Kidney epithelial cell (primary cell): ENCODE results near the gene PHF2. TPM values are rescaled to one million over a fixed set of nuclear protein-coding genes. Genes with fewer than 3 reads are reported as not detected.

Experiments
- DNase-seq: peaks from one replicate; pipeline ENCODE4 v3.0.0-alpha.2; 2010; ENCODE audit warnings: low read depth
- H3K27me3 ChIP-seq: 2 replicates; pipeline ENCODE4 v1.6.0; 2011; ENCODE audit warnings: low read length; ENCODE audit not compliant: control insufficient read depth, insufficient read depth
- H3K36me3 ChIP-seq: 2 replicates; pipeline ENCODE4 v1.5.1; 2011; ENCODE audit warnings: low read length; ENCODE audit not compliant: control insufficient read depth, insufficient read depth
- H3K4me3 ChIP-seq: 2 replicates; pipeline ENCODE4 v1.5.1; 2011; ENCODE audit warnings: low read depth, mild to moderate bottlenecking, control low read depth, low read length
- CTCF ChIP-seq: IDR thresholded peaks from 2 replicates; pipeline ENCODE4 v1.5.1; 2011; ENCODE audit warnings: mild to moderate bottlenecking, moderate library complexity, low read length, control low read depth, inconsistent platforms; ENCODE audit not compliant: insufficient read depth, poor library complexity, severe bottlenecking
- total RNA-seq: library from RNA; depleted of rRNA; stranded (reverse); fragments of >200 nt; gene quantifications from 2 replicates; pipeline ENCODE4 v1.2.3, GENCODE V29; 2015

The PHF2 gene
- total RNA-seq, 1 donor from 2014 or later, result 20.4 TPM

GRCh38 chr9:93540305-93540704 lies 36.1 kb upstream of the PHF2 start:
- TF ChIP-seq CTCF, result no peak
- H3K4me3 ChIP-seq, result no peak overlapping the region
- H3K27me3 ChIP-seq, result no peaks in the 10 kb centered on the region
- peaks cover 8% of the 10 kb centered on the region for H3K36me3 ChIP-seq
- DNase-seq, result no peak

- TF ChIP-seq CTCF, result no peak
- H3K36me3 ChIP-seq, result peaks cover 8% of the 10 kb centered on the region
Observed at GRCh38 chr9:93541005-93541404, 35.4 kb upstream of the PHF2 start.

GRCh38 chr9:93541581-93542349 lies 34.6 kb upstream of the PHF2 start:
- Histone ChIP-seq H3K36me3 (peaks cover 10% of the 10 kb centered on the region), H3K27me3 (no peaks in the 10 kb centered on the region), H3K4me3 (no peak overlapping the region)
- no peak for DNase-seq
- no peak for TF ChIP-seq CTCF

More at GRCh38 chr9:93541005-93541404, 35.4 kb upstream of the PHF2 start:
- Histone ChIP-seq H3K27me3 (no peaks in the 10 kb centered on the region), H3K4me3 (no peak overlapping the region)
- DNase-seq, result no peak

GRCh38 chr9:93543117-93543516 lies 33.3 kb upstream of the PHF2 start:
- Histone ChIP-seq H3K27me3 (no peaks in the 10 kb centered on the region), H3K4me3 (no peak overlapping the region), H3K36me3 (peaks cover 10% of the 10 kb centered on the region)
- no peak for DNase-seq
- TF ChIP-seq CTCF, result no peak

GRCh38 chr9:93546356-93546755 lies 30.0 kb upstream of the PHF2 start:
- DNase-seq, result no peak
- no peaks in the 10 kb centered on the region for H3K27me3 ChIP-seq
- H3K36me3 ChIP-seq, result peaks cover 6% of the 10 kb centered on the region
- no peak for TF ChIP-seq CTCF
- H3K4me3 ChIP-seq, result no peak overlapping the region

GRCh38 chr9:93549611-93550010 lies 26.8 kb upstream of the PHF2 start:
- H3K27me3 ChIP-seq, result no peaks in the 10 kb centered on the region
- no peak for TF ChIP-seq CTCF
- H3K4me3 ChIP-seq, result no peak overlapping the region
- peaks cover 4% of the 10 kb centered on the region for H3K36me3 ChIP-seq
- no peak for DNase-seq
